Coronary artery (tissue), 2 donors: ENCODE results near the gene FAM20B.

ENCODE experiments used
- DNase-seq: peaks from one replicate; pipeline ENCODE4 v3.0.0-alpha.2; 2017; ENCODE audit warnings: low spot score
- H3K27ac ChIP-seq, 2 donors: fragments of 200-600 bp; sonication (generic); one replicate each; pipeline ENCODE4 v1.5.1; 2016 to 2019
- H3K4me3 ChIP-seq: fragments of 200-600 bp; sonication (generic); 2 replicates; pipeline ENCODE4 v1.5.1; 2016; ENCODE audit warnings: mild to moderate bottlenecking, moderate library complexity
- TF ChIP-seq, protein P1 (sequence below): fragments of 200-600 bp; sonication (generic); IDR thresholded peaks from one replicate; pipeline ENCODE4 v1.5.1; 2019; ENCODE audit warnings: antibody characterized with exemption

FAM20B gene

DNA sequence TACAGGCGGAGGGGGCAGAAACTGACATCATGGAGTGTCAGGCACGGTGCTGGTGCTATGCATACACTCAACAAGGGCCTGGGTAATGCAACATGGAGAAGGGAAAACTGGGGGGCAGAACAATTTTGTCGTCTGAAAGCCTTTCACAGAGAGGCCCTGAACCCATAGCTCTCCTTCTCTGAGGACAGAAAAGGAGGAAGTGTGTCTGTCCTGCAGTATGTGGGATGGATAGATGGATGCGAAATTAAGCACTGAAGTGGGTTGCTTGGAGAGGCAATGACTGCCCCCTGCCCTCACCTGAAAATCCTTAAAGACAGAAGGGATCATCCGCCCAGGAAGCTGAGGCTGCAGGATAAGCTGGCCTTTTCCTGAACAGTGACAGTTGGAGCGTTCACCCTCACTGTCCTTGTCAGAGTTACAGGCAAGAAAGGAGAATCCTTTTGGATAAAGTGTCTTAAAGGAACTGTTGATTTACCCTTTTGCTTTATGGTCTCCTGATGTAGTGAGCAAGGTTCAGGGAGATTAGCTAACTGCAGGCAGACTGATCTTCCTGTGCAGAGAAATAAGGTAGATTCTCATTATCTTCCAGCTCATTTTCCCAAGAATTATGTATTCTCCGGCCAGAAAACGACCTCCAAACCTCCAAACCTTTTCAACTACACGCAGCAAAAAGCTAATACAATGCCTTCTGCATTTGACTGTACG, 1.6 kb upstream of the FAM20B start:
- H3K27ac ChIP-seq = no peak overlapping the region
- no peak for DNase-seq
- no peak overlapping the region for H3K4me3 ChIP-seq
- TF ChIP-seq, protein P1, sequence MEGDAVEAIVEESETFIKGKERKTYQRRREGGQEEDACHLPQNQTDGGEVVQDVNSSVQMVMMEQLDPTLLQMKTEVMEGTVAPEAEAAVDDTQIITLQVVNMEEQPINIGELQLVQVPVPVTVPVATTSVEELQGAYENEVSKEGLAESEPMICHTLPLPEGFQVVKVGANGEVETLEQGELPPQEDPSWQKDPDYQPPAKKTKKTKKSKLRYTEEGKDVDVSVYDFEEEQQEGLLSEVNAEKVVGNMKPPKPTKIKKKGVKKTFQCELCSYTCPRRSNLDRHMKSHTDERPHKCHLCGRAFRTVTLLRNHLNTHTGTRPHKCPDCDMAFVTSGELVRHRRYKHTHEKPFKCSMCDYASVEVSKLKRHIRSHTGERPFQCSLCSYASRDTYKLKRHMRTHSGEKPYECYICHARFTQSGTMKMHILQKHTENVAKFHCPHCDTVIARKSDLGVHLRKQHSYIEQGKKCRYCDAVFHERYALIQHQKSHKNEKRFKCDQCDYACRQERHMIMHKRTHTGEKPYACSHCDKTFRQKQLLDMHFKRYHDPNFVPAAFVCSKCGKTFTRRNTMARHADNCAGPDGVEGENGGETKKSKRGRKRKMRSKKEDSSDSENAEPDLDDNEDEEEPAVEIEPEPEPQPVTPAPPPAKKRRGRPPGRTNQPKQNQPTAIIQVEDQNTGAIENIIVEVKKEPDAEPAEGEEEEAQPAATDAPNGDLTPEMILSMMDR = no peak

DNA sequence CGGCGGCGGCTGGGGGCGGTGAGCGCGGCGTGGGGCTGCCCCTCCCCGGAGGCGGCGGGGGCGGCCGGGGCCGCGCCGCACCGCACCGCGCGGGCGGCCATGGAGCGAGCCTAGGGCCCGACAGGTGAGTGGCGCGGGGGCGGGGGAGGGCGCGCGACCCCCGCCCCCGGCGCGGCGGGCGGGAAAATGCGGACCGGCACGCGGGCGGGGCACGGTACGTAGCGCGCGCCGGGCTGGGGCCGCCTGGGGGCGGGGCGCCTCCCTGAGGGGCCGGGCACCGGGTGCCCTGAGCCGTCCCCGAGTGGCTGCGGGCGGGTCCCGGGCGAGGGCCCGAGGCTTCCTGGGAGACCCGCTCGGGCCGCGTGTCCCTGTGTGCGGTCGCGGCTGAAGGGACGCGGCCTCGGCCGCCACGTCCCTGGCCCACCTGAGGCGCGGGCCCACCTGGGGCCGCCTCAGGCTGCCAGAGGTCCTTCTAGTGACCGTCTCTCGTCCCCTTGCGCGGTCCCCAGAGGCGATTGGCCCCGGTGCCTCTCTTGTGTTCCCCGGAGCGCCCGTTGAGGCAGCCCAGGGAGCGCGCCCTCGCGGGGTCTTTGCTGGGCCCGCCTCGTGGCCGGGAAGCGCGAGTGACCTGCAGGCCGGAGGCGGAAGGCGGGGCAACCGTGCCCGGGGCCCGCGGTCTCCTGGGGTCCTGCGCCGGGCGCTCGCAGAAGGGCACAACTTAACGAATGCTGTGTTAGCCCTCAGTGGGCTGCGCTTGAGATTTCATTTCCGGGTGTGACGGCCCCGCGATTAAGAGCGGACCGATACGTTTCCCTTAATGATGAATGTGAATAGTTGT, 500 bp downstream of the FAM20B start:
- TF ChIP-seq, protein P1 = no peak
- H3K27ac ChIP-seq = peak overlapping the region; percentile 79 to 91
- peak; percentile 80 for DNase-seq
- peak overlapping the region; percentile 90 for H3K4me3 ChIP-seq

DNA sequence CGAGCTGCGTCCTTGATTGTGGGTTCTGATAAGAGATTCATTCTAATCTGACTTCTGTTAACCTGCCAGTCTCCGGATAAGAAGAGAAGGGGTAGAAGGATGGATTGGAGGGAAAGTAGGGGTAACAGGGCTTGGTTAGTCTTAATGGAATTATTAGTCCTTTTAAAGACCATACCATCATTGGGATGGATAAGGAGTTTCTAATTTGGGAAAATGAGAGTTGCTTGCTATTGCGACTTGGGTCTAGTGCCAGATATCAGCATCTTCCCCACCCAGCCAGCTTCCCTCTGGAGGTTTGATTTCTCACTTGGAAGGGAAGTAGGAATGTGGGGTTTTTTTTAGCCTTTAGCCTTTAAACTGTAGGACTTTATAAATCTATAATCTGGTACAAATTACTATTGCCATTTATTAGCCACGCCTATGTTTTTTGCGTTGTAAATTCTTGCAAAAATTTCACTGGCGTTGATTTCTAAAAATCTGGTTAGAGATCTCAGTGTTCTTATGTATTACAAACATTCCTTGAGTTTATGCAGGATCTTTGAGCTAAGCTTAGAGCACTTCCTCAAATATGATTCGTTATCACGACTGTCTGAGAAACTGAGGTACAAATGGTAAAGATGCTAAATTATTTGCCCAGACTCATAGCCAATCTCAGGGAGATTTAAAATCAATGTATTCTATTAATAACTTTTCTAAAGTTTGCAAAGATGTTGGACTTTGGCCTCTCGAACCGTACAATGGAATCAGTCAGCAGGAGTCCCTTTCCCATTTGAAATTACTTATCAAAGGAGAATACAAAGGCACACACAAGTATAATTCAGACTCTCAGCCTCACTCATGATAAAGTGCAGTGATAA, 1.3 kb downstream of the FAM20B start:
- Histone ChIP-seq H3K4me3 (peak overlapping the region; percentile 90), H3K27ac (peak overlapping the region; percentile 79 to 91)
- TF ChIP-seq, protein P1 = no peak
- DNase-seq = no peak

DNA sequence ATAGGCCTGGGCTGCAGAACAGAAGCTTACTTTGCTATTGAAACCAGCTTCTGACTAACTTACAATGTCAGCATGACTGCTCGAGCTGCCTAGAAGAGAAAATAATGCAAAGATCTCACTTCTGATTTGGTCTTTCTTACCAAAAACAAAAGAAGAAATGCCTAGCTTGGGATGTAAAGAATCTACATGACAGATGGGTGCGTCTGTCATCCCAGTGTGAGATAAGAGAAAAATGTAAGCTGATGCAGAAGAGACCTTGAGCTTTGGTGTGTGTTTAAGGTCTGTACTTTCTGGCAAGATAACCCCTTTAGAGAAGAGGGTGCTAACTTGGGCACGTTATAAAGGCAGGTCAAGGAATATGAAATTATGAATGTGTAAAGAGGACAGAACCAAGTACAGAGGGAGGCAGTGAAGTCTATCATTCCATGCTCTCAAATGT, 3.6 kb downstream of the FAM20B start:
- DNase-seq = no peak

DNA sequence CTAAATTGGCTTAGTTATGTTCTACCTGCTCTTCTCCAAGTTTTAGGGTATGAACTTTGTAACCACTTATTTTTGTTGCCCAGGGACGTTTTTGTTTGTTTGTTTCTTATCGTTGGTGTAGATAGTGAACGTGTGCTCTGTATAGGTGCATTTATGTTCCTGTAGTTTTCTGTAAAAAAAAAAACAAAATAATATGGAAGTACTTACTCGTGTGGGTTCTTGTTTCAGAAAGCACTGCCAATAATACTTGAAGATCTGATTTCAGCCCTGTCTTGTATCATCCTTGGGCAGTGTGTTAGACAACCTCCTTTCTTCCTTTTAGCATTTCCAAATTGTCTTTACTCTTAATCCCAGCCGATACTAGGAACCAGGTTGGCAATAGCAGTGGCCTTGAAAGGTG, 4.4 kb downstream of the FAM20B start:
- Histone ChIP-seq H3K27ac (no peak overlapping the region), H3K4me3 (no peak overlapping the region)
- TF ChIP-seq, protein P1 = no peak
- DNase-seq = no peak

More for the DNA sequence above, 3.6 kb downstream of the FAM20B start:
- no peak overlapping the region for H3K27ac ChIP-seq
- H3K4me3 ChIP-seq = no peak overlapping the region
- TF ChIP-seq, protein P1 = no peak

DNA sequence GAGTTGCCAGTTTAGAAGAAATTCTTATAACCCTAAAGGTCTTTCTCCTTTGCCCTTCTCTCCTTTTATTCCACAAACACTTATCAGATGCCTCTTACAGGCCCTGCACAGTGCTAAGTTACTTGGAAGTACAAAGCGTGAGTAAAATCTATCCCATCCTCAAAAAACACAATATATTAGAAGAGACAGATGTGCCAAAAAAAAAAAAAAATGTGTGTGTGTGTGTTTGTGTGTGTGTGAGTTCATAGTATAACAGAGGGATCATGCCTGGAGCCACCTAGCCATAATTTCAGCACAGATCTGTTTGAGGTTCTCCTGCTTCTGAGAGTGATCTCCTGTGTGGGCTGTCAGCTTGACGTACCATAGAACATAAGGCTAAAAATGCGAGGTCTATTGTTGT, 5.0 kb downstream of the FAM20B start:
- TF ChIP-seq, protein P1 = no peak
- H3K27ac ChIP-seq = no peak overlapping the region
- H3K4me3 ChIP-seq = no peak overlapping the region
- no peak for DNase-seq
